H1 (cell line): ENCODE data around the gene RING1. TPM values are rescaled to one million over a fixed set of nuclear protein-coding genes. Genes with fewer than 3 reads are reported as not detected.

Experiments used
- polyA plus RNA-seq, 7 experiments: library from polyadenylated mRNA; depleted of rRNA in 3 of 7; stranded (reverse) in 5 of 7; unstranded in 2 of 7; fragments of >200 nt in 5 of 7; fragments of 200-250 nt in 2 of 7; gene quantifications; 1 replicate in 5 of 7; 2 replicates in 1 of 7; 4 replicates in 1 of 7; pipeline versions ENCODE4 v1.2.1 to v1.2.3, GENCODE V29; 2011 to 2013; ENCODE audit warnings: missing spikeins in 2 of 7, mixed read lengths in 2 of 7
- total RNA-seq: library from RNA; stranded (reverse); fragmentation: NEBNext Ultra II Directional; extraction: Animal tissue kit (Norgen Biotek cat#: 25700); gene quantifications from 2 replicates; pipeline ENCODE4 v1.2.1, GENCODE V29; 2021
- TF ChIP-seq, protein P1 (sequence below): fragments of 300-600 bp; sonication (generic); IDR thresholded peaks from 2 replicates; pipeline ENCODE4 v1.7.1; 2012; ENCODE audit warnings: low read length, moderate library complexity, mild to moderate bottlenecking, inconsistent platforms; ENCODE audit not compliant: insufficient replicate concordance

The RING1 gene
- total and polyA plus RNA-seq, 2 of the 8 experiments (the other 6 are each of a cell fraction or from before 2014, with no cell fraction given), result 16.4 to 26.0 TPM

- TF ChIP-seq, protein P1, sequence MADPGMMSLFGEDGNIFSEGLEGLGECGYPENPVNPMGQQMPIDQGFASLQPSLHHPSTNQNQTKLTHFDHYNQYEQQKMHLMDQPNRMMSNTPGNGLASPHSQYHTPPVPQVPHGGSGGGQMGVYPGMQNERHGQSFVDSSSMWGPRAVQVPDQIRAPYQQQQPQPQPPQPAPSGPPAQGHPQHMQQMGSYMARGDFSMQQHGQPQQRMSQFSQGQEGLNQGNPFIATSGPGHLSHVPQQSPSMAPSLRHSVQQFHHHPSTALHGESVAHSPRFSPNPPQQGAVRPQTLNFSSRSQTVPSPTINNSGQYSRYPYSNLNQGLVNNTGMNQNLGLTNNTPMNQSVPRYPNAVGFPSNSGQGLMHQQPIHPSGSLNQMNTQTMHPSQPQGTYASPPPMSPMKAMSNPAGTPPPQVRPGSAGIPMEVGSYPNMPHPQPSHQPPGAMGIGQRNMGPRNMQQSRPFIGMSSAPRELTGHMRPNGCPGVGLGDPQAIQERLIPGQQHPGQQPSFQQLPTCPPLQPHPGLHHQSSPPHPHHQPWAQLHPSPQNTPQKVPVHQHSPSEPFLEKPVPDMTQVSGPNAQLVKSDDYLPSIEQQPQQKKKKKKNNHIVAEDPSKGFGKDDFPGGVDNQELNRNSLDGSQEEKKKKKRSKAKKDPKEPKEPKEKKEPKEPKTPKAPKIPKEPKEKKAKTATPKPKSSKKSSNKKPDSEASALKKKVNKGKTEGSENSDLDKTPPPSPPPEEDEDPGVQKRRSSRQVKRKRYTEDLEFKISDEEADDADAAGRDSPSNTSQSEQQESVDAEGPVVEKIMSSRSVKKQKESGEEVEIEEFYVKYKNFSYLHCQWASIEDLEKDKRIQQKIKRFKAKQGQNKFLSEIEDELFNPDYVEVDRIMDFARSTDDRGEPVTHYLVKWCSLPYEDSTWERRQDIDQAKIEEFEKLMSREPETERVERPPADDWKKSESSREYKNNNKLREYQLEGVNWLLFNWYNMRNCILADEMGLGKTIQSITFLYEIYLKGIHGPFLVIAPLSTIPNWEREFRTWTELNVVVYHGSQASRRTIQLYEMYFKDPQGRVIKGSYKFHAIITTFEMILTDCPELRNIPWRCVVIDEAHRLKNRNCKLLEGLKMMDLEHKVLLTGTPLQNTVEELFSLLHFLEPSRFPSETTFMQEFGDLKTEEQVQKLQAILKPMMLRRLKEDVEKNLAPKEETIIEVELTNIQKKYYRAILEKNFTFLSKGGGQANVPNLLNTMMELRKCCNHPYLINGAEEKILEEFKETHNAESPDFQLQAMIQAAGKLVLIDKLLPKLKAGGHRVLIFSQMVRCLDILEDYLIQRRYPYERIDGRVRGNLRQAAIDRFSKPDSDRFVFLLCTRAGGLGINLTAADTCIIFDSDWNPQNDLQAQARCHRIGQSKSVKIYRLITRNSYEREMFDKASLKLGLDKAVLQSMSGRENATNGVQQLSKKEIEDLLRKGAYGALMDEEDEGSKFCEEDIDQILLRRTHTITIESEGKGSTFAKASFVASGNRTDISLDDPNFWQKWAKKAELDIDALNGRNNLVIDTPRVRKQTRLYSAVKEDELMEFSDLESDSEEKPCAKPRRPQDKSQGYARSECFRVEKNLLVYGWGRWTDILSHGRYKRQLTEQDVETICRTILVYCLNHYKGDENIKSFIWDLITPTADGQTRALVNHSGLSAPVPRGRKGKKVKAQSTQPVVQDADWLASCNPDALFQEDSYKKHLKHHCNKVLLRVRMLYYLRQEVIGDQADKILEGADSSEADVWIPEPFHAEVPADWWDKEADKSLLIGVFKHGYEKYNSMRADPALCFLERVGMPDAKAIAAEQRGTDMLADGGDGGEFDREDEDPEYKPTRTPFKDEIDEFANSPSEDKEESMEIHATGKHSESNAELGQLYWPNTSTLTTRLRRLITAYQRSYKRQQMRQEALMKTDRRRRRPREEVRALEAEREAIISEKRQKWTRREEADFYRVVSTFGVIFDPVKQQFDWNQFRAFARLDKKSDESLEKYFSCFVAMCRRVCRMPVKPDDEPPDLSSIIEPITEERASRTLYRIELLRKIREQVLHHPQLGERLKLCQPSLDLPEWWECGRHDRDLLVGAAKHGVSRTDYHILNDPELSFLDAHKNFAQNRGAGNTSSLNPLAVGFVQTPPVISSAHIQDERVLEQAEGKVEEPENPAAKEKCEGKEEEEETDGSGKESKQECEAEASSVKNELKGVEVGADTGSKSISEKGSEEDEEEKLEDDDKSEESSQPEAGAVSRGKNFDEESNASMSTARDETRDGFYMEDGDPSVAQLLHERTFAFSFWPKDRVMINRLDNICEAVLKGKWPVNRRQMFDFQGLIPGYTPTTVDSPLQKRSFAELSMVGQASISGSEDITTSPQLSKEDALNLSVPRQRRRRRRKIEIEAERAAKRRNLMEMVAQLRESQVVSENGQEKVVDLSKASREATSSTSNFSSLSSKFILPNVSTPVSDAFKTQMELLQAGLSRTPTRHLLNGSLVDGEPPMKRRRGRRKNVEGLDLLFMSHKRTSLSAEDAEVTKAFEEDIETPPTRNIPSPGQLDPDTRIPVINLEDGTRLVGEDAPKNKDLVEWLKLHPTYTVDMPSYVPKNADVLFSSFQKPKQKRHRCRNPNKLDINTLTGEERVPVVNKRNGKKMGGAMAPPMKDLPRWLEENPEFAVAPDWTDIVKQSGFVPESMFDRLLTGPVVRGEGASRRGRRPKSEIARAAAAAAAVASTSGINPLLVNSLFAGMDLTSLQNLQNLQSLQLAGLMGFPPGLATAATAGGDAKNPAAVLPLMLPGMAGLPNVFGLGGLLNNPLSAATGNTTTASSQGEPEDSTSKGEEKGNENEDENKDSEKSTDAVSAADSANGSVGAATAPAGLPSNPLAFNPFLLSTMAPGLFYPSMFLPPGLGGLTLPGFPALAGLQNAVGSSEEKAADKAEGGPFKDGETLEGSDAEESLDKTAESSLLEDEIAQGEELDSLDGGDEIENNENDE, result no peak
- TF ChIP-seq, all 59 proteins: peak for 0
These were observed 29.4 kb upstream of the RING1 start (continued) for GRCh38 chr6:33178755-33179475.
